Measurements from ENCODE around the gene RAMACL. TPM values are rescaled to one million over a fixed set of nuclear protein-coding genes. Genes with fewer than 3 reads are reported as not detected.

Gene RAMACL
- total RNA-seq, 2 donors from 2014 or later: 0.21 to 0.73 TPM

GRCh38 chr6:166556863-166557322 lies 29.6 kb downstream of the RAMACL start:
- ATAC-seq: peak; percentile 22 to 46
- H3K4me3 Mint-ChIP-seq: no peak overlapping the region

GRCh38 chr6:166556336-166556735 lies 30.1 kb downstream of the RAMACL start:
- Mint-ChIP-seq H3K27me3 (peaks cover 10 to 15% of the 10 kb centered on the region in 2 donors), H3K36me3 (no peaks in the 10 kb centered on the region), H3K4me3 (no peak overlapping the region), H3K9me3 (no peaks in the 10 kb centered on the region), H3K4me1 (ENCODE audit: low read depth in 2 of 2) (peaks cover 0 to 10% of the 10 kb centered on the region in 2 donors), H3K27ac (no peak overlapping the region)
- DNase-seq (ENCODE audit: low spot score) (no peak), ATAC-seq (no peak)

More at GRCh38 chr6:166556863-166557322, 29.6 kb downstream of the RAMACL start:
- DNase-seq (ENCODE audit: low spot score): no peak
- H3K27me3 Mint-ChIP-seq: peaks cover 14 to 21% of the 10 kb centered on the region in 2 donors
- no peaks in the 10 kb centered on the region for H3K36me3 Mint-ChIP-seq
- H3K4me1 Mint-ChIP-seq (ENCODE audit: low read depth in 2 of 2): peaks cover 0 to 10% of the 10 kb centered on the region in 2 donors
- H3K9me3 Mint-ChIP-seq: no peaks in the 10 kb centered on the region
- H3K27ac Mint-ChIP-seq: no peak overlapping the region

- Mint-ChIP-seq H3K27ac (no peak overlapping the region), H3K4me1 (ENCODE audit: low read depth in 2 of 2) (peaks cover 0 to 10% of the 10 kb centered on the region in 2 donors), H3K4me3 (no peak overlapping the region), H3K36me3 (no peaks in the 10 kb centered on the region), H3K9me3 (no peaks in the 10 kb centered on the region), H3K27me3 (peaks cover 10 to 14% of the 10 kb centered on the region in 2 donors)
- no peak for ATAC-seq
- no peak for DNase-seq (ENCODE audit: low spot score)
Observed at GRCh38 chr6:166555086-166555485, 31.4 kb downstream of the RAMACL start.

GRCh38 chr6:166554316-166554715 lies 32.2 kb downstream of the RAMACL start:
- Mint-ChIP-seq H3K4me1 (ENCODE audit: low read depth in 2 of 2) (peaks cover 0 to 10% of the 10 kb centered on the region in 2 donors), H3K4me3 (no peak overlapping the region), H3K36me3 (no peaks in the 10 kb centered on the region), H3K27me3 (peaks cover 10 to 14% of the 10 kb centered on the region in 2 donors), H3K27ac (no peak overlapping the region), H3K9me3 (no peaks in the 10 kb centered on the region)
- ATAC-seq (no peak), DNase-seq (ENCODE audit: low spot score) (no peak)

- Mint-ChIP-seq H3K36me3 (no peaks in the 10 kb centered on the region), H3K4me1 (ENCODE audit: low read depth in 2 of 2) (peaks cover 0 to 10% of the 10 kb centered on the region in 2 donors), H3K27me3 (peaks cover 10 to 14% of the 10 kb centered on the region in 2 donors), H3K9me3 (no peaks in the 10 kb centered on the region), H3K27ac (no peak overlapping the region), H3K4me3 (no peak overlapping the region)
- no peak for DNase-seq (ENCODE audit: low spot score)
- ATAC-seq: no peak
Observed at GRCh38 chr6:166553563-166554271, 32.8 kb downstream of the RAMACL start.

- Mint-ChIP-seq H3K4me3 (no peak overlapping the region), H3K4me1 (ENCODE audit: low read depth in 2 of 2) (peaks cover 0 to 10% of the 10 kb centered on the region in 2 donors), H3K9me3 (no peaks in the 10 kb centered on the region), H3K27ac (no peak overlapping the region), H3K27me3 (peaks cover 16 to 18% of the 10 kb centered on the region in 2 donors), H3K36me3 (no peaks in the 10 kb centered on the region)
- DNase-seq (ENCODE audit: low spot score): no peak
- no peak for ATAC-seq
Observed at GRCh38 chr6:166552600-166552999, 33.9 kb downstream of the RAMACL start.

- ATAC-seq: no peak
- Mint-ChIP-seq H3K27ac (no peak overlapping the region), H3K4me1 (ENCODE audit: low read depth in 2 of 2) (peaks cover 0 to 6% of the 10 kb centered on the region in 2 donors), H3K9me3 (no peaks in the 10 kb centered on the region), H3K4me3 (no peak overlapping the region), H3K27me3 (peaks cover 14 to 19% of the 10 kb centered on the region in 2 donors), H3K36me3 (no peaks in the 10 kb centered on the region)
- DNase-seq (ENCODE audit: low spot score): no peak
Observed at GRCh38 chr6:166551754-166552495, 34.6 kb downstream of the RAMACL start.

- ATAC-seq: no peak
- Mint-ChIP-seq H3K36me3 (no peaks in the 10 kb centered on the region), H3K27ac (no peak overlapping the region), H3K4me1 (ENCODE audit: low read depth in 2 of 2) (peaks cover 6 to 7% of the 10 kb centered on the region in 2 donors), H3K27me3 (peaks cover 11 to 14% of the 10 kb centered on the region in 2 donors), H3K4me3 (no peak overlapping the region), H3K9me3 (no peaks in the 10 kb centered on the region)
- DNase-seq (ENCODE audit: low spot score): no peak
Observed at GRCh38 chr6:166546653-166547052, 39.8 kb downstream of the RAMACL start.

GRCh38 chr6:166545156-166546034 lies 41.1 kb downstream of the RAMACL start:
- no peak overlapping the region for H3K4me3 Mint-ChIP-seq
- peaks cover 18 to 19% of the 10 kb centered on the region in 2 donors for H3K4me1 Mint-ChIP-seq (ENCODE audit: low read depth in 2 of 2)
- H3K27ac Mint-ChIP-seq: no peak overlapping the region
- ATAC-seq: no peak
- H3K27me3 Mint-ChIP-seq: peaks cover 11 to 14% of the 10 kb centered on the region in 2 donors
- H3K9me3 Mint-ChIP-seq: no peaks in the 10 kb centered on the region
- H3K36me3 Mint-ChIP-seq: no peaks in the 10 kb centered on the region
- DNase-seq (ENCODE audit: low spot score): no peak

- peaks cover 24 to 27% of the 10 kb centered on the region in 2 donors for H3K4me1 Mint-ChIP-seq (ENCODE audit: low read depth in 2 of 2)
- no peak overlapping the region for H3K27ac Mint-ChIP-seq
Observed at GRCh38 chr6:166544296-166544605, 42.2 kb downstream of the RAMACL start.

GRCh38 chr6:166543603-166544295 lies 42.7 kb downstream of the RAMACL start:
- Mint-ChIP-seq H3K27me3 (peaks cover 11 to 14% of the 10 kb centered on the region in 2 donors), H3K4me1 (ENCODE audit: low read depth in 2 of 2) (peaks cover 26 to 28% of the 10 kb centered on the region in 2 donors), H3K4me3 (no peak overlapping the region), H3K9me3 (no peaks in the 10 kb centered on the region), H3K36me3 (no peaks in the 10 kb centered on the region), H3K27ac (no peak overlapping the region)
- DNase-seq (ENCODE audit: low spot score) (no peak), ATAC-seq (no peak)

More at GRCh38 chr6:166544296-166544605, 42.2 kb downstream of the RAMACL start:
- H3K9me3 Mint-ChIP-seq: no peaks in the 10 kb centered on the region
- no peaks in the 10 kb centered on the region for H3K36me3 Mint-ChIP-seq
- no peak for ATAC-seq
- H3K27me3 Mint-ChIP-seq: peaks cover 11 to 14% of the 10 kb centered on the region in 2 donors
- no peak overlapping the region for H3K4me3 Mint-ChIP-seq
- DNase-seq (ENCODE audit: low spot score): no peak

- no peak overlapping the region for H3K4me3 Mint-ChIP-seq
- peaks cover 28 to 29% of the 10 kb centered on the region in 2 donors for H3K4me1 Mint-ChIP-seq (ENCODE audit: low read depth in 2 of 2)
- H3K27me3 Mint-ChIP-seq: peaks cover 6 to 8% of the 10 kb centered on the region in 2 donors
- ATAC-seq (no peak), DNase-seq (ENCODE audit: low spot score) (no peak)
- H3K36me3 Mint-ChIP-seq: no peaks in the 10 kb centered on the region
- H3K9me3 Mint-ChIP-seq: no peaks in the 10 kb centered on the region
- H3K27ac Mint-ChIP-seq: no peak overlapping the region
Observed at GRCh38 chr6:166542580-166542912, 43.9 kb downstream of the RAMACL start.
